WTC11 (cell line): ENCODE results near the gene ASCC3.

Experiments
- ETV6 ChIP-seq: sonication (generic); formaldehyde crosslinking; IDR thresholded peaks from 2 replicates; pipeline ENCODE4 v1.8.1; 2022; ENCODE audit warnings: mild to moderate bottlenecking, missing genetic modification reagents
- IRF2 ChIP-seq: sonication (generic); formaldehyde crosslinking; IDR thresholded peaks from 2 replicates; pipeline ENCODE4 v1.8.0; 2022; ENCODE audit warnings: low read depth, missing genetic modification reagents, borderline replicate concordance
- MYBL2 ChIP-seq: sonication (generic); formaldehyde crosslinking; IDR thresholded peaks from 2 replicates; pipeline ENCODE4 v1.8.1; 2023; ENCODE audit warnings: mild to moderate bottlenecking, moderate library complexity, missing genetic modification reagents
- NR3C1 ChIP-seq: sonication (generic); formaldehyde crosslinking; conservative IDR thresholded peaks from 2 replicates; pipeline ENCODE4 v1.8.1; 2023; ENCODE audit warnings: low read depth, mild to moderate bottlenecking, missing genetic modification reagents
- RELA ChIP-seq: sonication (generic); formaldehyde crosslinking; IDR thresholded peaks from 2 replicates; pipeline ENCODE4 v1.8.1; 2022; ENCODE audit warnings: missing genetic modification reagents, mild to moderate bottlenecking, borderline replicate concordance
- SP1 ChIP-seq: sonication (generic); formaldehyde crosslinking; conservative IDR thresholded peaks from 2 replicates; pipeline ENCODE4 v1.8.1; 2022; ENCODE audit warnings: missing genetic modification reagents
- TCF7 ChIP-seq: sonication (generic); formaldehyde crosslinking; IDR thresholded peaks from 2 replicates; pipeline ENCODE4 v1.8.0; 2022; ENCODE audit warnings: mild to moderate bottlenecking, low read depth, missing genetic modification reagents, moderate library complexity
- ZNF121 ChIP-seq: sonication (generic); formaldehyde crosslinking; IDR thresholded peaks from 2 replicates; pipeline ENCODE4 v1.8.0; 2023; ENCODE audit warnings: missing genetic modification reagents
- TF ChIP-seq, protein P1 (sequence below): fragments of 250-450 bp; sonication (Bioruptor Pico); IDR thresholded peaks from 2 replicates; pipeline ENCODE4 v2.1.2; 2022; ENCODE audit warnings: mild to moderate bottlenecking, moderate library complexity
- TF ChIP-seq, protein P2 (sequence below): fragments of 200-600 bp; IDR thresholded peaks from 2 replicates; pipeline ENCODE4 v1.8.0; 2022; ENCODE audit warnings: antibody characterized with exemption
- TF ChIP-seq, protein P3 (sequence below): sonication (generic); formaldehyde crosslinking; conservative IDR thresholded peaks from 2 replicates; pipeline ENCODE4 v1.8.1; 2023; ENCODE audit warnings: mild to moderate bottlenecking, low read depth, missing genetic modification reagents, moderate library complexity
- TF ChIP-seq, protein P4 (sequence below): sonication (generic); formaldehyde crosslinking; IDR thresholded peaks from 2 replicates; pipeline ENCODE4 v1.8.1; 2023; ENCODE audit warnings: mild to moderate bottlenecking, moderate library complexity, missing genetic modification reagents
- TF ChIP-seq, protein P5 (sequence below): fragments of 250-450 bp; sonication (Bioruptor Pico); conservative IDR thresholded peaks from 2 replicates; pipeline ENCODE4 v1.9.0; 2021; ENCODE audit warnings: mild to moderate bottlenecking

DNA sequence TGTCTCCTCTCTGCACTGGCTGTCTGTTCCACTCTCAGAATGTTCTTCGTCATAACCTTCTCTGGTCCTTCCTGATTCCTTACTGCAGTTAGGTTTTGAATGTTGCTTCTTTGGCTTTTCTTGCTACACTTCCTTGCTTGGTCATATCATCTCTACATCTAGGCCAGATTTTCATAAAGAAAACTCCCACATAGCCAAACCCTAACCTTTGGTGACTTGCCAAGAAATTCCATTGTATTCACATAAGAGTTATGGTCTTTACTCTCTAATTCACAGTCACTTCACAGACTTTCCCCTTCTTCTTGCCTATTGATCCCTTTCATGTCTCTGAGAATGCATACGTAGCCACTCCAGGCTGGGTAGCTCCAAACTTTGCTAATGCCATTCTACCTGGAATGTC is 374.5 kb downstream of the ASCC3 start:
- TF ChIP-seq RELA (CRISPR knock-in tag) (no peak), MYBL2 (CRISPR knock-in tag) (no peak), ETV6 (CRISPR knock-in tag) (no peak), SP1 (CRISPR knock-in tag) (no peak), IRF2 (CRISPR knock-in tag) (no peak), NR3C1 (CRISPR knock-in tag) (no peak), TCF7 (CRISPR knock-in tag) (no peak), ZNF121 (no peak)
- TF ChIP-seq, protein P1, sequence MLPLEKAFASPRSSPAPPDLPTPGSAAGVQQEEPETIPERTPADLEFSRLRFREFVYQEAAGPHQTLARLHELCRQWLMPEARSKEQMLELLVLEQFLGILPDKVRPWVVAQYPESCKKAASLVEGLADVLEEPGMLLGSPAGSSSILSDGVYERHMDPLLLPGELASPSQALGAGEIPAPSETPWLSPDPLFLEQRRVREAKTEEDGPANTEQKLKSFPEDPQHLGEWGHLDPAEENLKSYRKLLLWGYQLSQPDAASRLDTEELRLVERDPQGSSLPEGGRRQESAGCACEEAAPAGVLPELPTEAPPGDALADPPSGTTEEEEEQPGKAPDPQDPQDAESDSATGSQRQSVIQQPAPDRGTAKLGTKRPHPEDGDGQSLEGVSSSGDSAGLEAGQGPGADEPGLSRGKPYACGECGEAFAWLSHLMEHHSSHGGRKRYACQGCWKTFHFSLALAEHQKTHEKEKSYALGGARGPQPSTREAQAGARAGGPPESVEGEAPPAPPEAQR (CRISPR knock-in tag), result no peak
- TF ChIP-seq, protein P2, sequence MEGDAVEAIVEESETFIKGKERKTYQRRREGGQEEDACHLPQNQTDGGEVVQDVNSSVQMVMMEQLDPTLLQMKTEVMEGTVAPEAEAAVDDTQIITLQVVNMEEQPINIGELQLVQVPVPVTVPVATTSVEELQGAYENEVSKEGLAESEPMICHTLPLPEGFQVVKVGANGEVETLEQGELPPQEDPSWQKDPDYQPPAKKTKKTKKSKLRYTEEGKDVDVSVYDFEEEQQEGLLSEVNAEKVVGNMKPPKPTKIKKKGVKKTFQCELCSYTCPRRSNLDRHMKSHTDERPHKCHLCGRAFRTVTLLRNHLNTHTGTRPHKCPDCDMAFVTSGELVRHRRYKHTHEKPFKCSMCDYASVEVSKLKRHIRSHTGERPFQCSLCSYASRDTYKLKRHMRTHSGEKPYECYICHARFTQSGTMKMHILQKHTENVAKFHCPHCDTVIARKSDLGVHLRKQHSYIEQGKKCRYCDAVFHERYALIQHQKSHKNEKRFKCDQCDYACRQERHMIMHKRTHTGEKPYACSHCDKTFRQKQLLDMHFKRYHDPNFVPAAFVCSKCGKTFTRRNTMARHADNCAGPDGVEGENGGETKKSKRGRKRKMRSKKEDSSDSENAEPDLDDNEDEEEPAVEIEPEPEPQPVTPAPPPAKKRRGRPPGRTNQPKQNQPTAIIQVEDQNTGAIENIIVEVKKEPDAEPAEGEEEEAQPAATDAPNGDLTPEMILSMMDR, result no peak
- TF ChIP-seq, protein P3, sequence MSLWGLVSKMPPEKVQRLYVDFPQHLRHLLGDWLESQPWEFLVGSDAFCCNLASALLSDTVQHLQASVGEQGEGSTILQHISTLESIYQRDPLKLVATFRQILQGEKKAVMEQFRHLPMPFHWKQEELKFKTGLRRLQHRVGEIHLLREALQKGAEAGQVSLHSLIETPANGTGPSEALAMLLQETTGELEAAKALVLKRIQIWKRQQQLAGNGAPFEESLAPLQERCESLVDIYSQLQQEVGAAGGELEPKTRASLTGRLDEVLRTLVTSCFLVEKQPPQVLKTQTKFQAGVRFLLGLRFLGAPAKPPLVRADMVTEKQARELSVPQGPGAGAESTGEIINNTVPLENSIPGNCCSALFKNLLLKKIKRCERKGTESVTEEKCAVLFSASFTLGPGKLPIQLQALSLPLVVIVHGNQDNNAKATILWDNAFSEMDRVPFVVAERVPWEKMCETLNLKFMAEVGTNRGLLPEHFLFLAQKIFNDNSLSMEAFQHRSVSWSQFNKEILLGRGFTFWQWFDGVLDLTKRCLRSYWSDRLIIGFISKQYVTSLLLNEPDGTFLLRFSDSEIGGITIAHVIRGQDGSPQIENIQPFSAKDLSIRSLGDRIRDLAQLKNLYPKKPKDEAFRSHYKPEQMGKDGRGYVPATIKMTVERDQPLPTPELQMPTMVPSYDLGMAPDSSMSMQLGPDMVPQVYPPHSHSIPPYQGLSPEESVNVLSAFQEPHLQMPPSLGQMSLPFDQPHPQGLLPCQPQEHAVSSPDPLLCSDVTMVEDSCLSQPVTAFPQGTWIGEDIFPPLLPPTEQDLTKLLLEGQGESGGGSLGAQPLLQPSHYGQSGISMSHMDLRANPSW (CRISPR knock-in tag), result no peak
- TF ChIP-seq, protein P4, sequence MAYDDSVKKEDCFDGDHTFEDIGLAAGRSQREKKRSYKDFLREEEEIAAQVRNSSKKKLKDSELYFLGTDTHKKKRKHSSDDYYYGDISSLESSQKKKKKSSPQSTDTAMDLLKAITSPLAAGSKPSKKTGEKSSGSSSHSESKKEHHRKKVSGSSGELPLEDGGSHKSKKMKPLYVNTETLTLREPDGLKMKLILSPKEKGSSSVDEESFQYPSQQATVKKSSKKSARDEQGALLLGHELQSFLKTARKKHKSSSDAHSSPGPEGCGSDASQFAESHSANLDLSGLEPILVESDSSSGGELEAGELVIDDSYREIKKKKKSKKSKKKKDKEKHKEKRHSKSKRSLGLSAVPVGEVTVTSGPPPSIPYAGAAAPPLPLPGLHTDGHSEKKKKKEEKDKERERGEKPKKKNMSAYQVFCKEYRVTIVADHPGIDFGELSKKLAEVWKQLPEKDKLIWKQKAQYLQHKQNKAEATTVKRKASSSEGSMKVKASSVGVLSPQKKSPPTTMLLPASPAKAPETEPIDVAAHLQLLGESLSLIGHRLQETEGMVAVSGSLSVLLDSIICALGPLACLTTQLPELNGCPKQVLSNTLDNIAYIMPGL (CRISPR knock-in tag), result no peak
- TF ChIP-seq, protein P5, sequence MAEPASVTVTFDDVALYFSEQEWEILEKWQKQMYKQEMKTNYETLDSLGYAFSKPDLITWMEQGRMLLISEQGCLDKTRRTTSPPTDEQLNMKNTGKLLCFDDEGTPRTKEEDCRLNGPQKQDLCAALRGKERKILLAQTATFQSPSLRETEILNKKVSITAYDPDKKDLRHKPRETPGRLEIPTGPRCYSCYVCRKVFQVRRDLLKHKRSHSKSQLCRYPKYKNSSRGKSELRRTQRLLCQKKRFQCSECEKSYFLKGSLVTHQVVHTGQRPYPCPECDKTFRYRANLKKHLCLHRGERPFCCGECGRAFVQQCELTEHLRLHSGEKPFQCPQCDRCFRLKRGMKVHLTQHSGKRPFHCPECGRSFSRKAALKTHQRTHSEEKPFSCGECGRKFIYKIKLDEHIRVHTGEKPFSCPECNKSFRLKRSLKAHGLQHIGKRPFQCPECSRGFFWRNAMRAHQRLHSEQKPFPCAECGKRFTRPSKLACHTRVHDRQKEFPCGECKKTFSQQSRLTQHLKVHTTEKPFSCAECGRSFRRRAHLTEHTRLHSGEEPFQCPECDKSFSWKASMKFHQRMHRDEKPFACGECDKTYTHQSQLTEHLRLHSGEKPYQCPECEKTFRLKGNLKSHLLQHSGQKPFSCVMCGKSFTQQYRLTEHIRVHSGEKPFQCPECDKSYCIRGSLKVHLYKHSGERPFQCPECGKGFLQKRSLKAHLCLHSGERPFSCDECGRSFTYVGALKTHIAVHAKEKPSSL, result no peak
